ENCODE measurements around the gene BBS5.

Gene BBS5

DNA sequence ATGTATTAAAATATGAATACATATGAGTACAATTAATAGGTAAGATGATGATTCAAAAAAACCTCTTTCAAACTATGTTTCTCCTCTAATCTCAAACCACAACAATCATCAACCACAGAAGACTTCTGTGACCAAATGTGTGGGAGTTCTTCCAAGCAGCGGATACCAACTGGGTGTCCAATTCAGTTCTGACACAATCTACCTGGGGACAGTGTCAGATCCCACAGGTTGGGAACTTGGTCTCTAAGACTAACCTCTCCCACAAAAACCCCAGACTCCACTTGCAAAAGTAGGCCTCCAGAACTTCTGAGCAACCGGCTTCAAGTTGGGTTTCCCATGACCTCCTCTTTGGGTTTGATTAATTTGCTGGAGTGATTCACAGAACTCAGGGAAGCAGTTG lies 67.5 kb downstream of the BBS5 start:
- DNase-seq (ENCODE audit: low spot score) = no peak

Data from SW480 (cell line).